HuH-7.5 (cell line): ENCODE results near the gene PLAAT2.
"Not testable (repeated sequence)": the region's sequence is repeated elsewhere in the genome, so short reads cannot be mapped to it uniquely, and the experiment has no call there.

Experiments
- DNase-seq: peaks from one replicate; pipeline ENCODE4 v3.0.0; 2011; ENCODE audit warnings: low spot score

The PLAAT2 gene

DNA sequence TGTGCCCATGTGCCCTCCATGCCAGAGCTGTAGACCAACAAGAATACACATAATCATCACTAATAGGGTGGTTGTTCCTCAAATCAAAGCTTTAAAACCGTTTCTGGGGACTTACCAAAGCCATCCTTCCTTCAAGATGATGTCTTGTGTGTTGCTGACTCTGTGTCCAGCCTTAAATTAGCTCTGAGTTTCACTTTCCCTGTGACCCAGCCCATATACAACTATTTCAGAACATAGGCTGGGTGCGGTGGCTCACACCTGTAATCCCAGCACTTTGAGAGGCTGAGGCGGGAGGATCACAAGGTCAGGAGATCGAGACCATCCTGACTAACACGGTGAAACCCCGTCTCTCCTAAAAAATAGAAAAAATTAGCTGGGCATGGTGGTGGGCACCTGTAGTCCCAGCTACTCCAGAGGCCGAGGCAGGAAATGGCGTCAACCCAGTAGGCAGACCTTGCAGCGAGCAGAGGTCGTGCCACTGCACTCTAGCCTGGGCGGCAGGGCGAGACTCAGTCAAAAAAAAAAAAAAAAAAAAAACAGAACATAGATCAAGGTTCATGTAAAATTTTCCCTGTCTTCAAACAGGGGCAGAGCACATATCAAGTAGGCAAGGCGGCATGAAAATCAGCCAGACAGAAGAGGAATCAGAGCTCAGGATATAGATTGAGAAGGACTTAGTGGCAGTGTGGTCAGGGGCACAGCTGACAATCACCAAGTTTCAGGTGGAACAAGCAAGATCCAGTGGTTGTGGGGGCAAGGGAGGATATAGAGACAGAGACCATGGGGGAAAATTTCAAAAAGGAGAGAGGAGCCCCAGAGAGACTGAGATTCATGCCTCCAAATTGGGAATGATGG is at the start of gene PLAAT2:
TSS of gene PLAAT2 (minus strand) at position 179 of the 855 bp plus-strand sequence. CDS start at position 124, 55 bp downstream.
- no peak for DNase-seq

DNA sequence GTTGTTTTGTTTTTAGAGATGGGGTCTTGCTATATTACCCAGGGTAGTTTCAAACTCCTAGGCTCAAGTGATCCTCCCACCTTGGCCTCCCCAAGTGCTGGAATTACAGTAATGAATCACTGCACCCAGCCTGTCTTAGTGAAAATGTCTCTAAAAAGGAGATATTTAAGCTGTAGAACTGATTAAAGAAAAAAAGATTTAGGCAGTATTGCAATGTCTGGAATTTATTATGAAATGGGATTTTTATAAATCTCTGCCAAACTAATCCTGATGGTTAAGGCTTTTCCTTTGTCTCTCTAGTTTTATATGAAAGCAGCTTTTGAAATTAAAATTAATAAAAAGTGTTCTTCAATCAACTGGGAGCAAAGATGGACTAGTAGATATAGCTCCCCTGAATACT is 49.0 kb upstream of the PLAAT2 start:
- DNase-seq: no peak

DNA sequence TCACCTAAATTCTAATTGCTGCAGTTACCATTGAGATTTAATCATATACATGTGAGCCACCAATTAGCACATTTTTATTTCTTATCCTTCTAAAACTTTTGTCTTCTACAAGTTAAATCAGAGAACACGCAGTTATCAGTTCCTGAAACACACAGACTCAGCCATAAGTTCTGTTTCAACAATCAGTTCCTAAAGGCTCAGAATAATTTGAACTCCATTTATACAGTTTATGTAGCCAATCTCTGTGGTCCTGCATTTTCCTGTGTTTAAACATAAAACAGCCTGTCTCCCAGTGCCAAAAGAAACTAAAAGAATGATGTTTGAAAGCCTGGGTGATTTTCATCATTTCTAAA is 48.2 kb upstream of the PLAAT2 start:
- no peak for DNase-seq

DNA sequence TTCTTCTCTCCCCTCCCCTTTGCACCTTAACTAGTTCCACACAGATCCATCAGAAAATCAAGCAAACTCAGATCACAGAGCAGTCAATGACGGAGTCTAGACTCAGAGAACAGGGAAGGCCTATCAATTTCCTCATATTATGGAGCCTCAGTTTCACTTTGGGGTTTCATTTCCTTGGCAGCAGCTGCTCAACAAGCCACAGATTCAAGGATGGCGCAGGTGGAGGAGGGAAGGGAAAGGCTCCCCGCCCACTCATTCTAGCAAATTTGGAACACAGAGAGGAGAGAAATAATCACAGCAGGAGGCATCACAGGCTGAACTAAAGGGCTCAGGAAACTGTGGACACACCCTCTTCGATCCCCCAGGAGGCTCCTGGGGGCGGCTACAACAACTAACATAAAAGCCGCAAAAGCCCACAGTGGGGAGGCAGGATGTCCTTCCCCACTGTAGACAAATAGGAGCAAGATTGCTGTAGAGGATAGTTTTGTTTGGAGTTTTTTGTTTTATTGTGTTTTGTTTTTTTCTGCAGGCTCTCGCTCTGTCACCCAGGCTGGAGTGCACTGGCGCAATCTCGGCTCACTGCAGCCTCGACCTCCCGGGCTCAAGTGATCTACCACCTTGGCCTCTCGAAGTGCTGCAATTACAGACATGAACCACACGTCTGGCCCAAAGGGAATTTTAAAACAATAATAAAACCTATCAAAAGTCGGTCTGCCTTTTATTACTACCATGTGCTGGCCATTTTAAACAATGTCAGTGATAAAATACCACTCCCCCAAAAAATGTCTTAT is 47.6 kb upstream of the PLAAT2 start:
- no peak for DNase-seq

DNA sequence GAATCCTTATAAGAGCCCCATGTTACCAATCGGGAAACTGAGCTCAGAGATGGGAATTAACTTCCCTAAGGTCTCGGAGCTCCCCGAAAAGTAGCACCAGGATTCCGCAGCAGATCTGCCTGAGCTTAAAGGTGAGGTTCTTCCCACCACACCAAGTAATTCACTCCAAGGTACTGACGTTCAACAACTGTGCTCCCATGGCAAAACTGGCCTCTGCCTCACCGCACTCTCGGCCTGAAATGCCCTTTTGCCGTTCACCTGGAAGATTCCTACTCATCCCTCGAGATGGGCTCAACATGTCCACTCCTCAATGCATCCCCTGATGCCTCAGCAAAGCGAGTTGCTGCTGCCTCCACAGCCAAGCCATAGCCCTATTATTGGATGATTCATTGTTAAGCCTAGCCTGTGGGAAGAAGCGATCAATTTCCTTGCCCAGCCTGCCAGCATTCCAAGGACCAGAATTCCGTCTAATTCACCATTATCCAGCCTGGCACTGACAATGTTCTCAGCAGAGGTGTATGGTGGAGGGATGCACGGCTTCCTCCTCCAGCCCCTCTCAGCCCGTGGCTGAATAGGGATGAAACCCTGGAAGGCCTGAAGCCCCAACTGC is 46.9 kb upstream of the PLAAT2 start:
- DNase-seq: no peak

DNA sequence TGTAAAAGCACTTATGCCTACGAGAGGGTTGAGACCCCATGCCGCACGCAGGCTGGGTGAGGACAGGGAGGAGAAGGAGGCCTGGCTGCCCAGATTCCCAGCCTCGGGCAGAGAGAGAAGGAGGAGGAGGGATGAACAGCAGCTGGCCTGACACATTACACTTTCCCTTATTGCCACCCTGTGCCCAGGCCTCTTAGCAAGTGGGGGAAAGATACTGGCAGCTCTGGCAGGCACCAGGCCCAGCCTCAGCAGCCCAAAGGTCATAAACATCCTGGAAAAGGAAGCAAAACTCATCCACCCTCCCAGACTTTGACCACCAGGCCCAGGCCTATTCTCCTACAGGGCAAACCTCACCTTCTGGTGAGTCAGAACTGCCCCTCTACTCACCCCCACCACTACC is 46.4 kb upstream of the PLAAT2 start:
- DNase-seq: no peak

DNA sequence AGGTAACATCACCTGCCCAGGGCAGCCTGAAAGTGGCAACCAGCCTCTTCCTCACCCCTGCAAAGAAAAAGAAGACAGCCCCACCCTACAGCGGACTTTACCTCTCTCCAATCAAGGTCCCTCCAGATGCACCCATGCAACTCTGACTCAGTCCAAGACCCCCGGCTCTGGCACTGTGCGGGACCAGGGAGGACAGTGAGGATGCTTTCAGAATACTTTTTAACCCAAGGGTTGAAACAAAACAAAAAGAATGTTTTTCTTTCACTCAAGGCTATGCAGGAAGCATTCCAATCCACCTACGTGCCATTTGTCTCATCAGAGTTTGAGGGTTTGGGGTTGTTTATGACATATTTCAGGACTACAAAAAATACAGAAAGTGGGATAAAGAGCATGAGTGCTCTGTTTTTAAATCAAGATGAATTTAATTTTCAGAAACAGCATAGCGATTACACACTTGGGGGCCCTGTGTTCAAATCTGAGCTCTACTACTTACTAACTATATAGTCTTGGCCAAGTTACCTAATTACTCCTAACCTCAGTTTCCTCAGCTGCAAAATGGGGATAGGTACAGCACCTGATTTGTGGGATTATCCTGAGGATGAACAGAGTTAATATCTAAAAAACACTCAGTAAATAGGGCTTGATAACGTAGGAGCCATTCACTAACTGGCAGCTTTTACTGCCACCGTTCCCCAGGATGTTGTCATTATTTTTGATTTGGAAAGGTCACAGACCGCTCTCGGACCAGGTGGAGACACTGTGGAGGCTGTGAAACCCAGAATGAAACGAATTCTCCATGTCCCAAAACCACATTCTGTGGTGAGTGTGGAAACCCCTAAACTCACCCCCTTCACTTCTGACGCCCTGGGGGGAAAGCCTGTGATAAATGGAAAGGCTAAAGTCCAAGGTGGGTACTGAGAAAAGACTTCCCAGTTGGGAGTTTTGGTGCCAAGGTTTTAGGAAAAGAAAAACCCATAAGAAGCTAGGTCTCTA is 45.5 kb upstream of the PLAAT2 start:
- no peak for DNase-seq

DNA sequence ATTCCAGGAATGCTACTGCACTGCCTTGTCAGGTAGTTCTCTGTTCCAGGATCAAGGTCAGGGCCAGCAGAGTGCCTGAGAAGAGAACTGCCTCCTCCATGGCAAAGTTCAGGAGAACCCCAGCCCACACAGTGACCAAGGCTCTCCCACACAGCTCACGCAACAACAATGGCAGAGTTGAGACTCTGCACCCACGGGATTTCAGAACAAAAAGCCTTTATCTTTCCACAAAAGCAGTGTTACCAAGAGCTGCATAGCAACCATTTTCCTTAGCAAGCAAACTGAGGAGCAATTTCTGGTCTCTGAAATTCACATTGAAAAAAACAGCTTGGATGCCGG is 40.0 kb upstream of the PLAAT2 start:
- DNase-seq: peak; percentile 77

DNA sequence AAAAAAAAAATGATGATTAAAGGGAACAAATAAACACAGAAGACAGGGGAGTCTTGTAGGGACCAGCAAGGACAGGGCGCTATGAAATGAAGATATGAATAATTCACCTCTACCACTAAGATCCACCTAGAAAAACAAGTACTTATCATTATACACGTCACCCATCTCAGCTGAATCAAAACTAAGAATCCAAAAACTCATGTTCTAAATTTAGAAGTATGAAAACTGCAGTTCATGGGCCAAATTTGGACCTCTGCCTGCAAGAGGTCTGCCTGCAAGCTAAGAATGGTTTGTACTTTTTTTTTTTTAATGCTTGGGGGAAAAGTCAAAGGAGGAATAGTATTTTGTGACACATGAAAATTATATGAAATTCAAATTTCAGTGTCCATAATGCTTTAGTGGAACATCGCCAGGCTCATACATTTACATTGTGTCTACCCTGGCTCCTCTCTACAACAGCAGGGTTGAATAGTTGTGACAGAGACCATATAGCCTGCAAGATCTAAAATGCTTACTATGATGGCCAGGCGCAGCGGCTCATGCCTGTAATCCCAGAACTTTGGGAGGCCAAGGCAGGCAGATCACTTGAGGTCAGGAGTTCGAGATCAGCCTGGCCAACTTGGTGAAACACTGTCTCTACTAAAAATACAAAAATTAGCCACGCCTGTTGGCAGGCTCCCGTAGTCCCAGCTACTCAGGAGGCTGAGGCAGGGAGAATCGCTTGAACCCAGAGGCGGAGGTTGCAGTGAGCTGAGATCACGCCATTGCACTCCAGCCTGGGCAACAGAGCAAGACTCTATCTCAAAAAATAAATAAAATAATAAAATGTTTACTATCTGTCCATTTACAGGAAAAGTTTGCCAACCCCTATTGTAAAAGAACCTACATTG is 39.4 kb upstream of the PLAAT2 start:
- DNase-seq: not testable (repeated sequence)

DNA sequence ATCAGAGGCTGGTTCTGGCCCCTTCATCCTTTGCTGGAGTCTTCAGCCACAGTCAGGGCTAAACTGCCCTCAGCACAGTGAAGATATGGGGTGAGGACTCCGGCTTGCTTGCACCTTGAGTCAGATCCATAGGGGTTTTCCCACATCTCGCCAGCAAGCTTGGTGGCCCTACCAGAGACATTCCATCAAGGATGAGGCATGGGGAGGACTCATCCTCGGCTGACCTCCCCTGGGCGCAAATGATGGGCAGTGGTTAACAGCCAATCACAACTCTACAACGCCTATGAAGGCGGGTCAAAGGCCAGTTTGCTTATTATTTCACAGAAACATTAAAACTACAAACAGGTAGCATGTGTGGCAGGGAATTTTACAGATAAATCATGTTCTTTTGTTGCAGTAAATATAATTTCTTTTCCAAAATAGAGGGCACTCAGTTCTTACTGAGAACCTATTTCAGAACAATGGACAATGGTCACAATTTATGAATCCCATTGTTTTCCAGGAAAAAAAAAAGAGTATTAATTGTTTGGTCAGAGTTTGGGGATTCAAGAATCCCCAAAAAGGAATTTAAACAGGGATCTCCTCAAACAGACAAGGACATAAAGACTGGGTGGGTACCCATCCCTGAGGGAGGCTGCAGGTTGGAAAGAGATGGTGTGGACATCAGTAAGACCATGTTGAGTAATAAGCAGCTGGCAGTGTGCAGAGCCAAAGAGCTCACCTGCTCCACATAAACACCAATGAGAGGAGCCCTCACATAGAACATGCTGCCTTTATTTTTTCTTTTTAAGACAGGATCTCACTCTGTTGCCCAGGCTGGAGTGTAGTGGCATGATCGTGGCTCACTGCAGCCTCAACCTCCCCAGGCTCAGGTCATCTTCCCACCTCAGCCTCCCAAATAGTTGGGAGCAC is 36.3 kb upstream of the PLAAT2 start:
- peak; percentile 68 for DNase-seq

DNA sequence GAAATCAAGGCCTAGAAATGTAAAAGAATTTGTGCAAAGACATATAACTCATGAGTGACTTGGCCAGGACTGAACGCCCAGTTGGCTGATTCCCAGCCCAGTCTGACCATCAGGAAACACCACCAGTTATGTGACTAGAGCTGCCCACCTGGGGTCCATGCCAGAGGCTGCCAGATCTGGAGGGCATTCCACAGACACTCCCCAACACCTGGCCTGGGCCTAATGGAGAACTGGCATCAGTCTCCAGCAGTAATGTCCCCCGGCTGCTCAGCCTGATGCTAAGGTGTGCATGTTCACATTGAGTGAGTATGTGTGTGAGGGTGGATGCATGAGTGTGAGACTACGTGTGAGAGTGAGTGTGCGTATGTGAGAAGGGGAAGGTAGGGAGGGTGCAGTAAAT is 35.4 kb upstream of the PLAAT2 start:
- DNase-seq: no peak

DNA sequence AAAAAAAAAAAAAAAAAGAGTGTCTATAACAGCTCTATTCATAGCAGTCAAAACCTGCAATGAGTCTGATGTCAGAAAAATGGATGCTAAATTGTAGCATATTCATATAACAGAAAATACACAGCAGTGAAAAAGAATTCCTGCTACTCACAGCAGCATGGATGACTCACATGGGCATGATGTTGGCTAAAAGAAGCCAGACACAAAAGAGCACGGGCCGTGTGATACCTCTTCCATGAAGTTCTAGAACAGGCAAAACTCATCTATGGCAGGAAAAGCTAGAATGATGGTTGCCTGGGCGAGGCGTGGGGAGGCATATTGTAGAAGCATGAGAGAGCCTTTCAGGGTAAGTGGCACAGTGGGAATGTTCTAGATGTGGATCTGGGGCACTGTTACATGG is 32.1 kb upstream of the PLAAT2 start:
- no peak for DNase-seq

DNA sequence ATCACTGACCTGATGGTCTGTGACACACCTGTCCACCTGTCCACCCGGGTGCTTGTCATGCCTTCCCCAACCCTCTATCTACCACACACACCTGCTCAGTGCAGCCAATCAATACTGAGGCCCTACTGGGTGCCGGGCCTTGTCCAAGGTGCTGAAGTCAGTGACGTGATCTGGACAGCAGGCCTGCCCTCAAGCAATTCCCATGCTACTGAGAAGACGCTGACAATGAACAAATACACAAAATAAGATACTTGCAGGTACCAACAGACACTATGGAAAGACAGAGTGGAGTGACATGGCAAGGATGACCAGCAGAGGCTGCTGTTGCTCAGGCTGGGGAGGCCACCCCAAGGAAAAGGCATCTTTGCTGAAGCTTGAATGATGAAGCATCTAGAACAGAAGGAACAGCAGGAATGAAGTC is 29.8 kb upstream of the PLAAT2 start:
- peak; percentile 77 for DNase-seq

DNA sequence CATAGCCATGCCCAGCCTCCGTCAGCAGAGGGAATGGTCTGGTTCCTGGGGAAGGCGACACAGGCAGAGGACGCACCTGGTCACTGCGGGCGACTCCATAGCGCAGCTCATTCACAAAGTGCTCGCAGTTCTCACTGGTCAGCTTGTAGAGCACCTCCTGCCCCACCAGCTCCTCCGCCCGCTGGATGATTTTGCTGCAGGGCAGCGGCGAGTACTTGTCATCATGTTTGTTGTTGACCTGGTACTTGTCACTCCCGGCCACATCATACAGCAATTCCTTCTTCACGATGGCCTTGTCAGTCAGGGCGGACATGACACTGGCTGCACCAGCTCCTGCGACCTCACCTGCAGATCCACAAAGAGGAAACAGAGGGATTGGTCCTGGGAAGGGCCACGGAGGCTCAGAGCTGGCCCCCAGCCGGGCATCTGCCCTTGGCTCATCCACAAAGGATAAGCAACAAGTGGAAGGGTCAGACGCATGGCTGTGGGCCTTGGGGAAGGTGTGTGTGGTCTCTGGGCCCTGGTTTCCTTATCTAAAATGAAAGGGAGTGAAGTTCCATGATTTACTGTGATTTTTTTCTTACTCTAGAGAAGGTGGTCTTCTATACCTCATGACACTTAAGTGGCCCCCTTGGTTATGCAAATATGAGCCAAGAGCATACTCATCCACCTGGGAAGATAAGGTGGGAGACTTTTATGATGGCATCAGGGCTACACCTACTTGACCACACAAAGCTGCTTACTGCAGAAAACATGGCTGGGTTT is 27.0 kb upstream of the PLAAT2 start:
- no peak for DNase-seq

DNA sequence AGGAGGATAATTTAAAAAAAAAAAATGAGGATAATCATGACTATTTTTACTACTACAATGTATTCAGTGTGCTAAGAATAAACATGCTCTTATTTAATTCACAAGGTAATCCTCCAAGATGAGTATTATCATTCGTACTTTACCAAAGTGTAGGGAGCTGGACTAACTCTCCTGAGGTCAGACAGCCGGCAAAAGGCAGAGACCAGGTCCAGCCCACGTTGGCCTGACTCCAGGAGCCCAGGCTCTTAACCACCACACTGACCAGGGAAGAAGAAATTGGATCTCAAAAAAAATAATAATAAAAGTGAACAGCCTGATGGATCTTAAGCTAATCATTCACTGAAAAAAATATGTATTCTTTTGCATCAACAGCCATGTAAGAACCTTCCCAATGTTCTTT is 25.8 kb upstream of the PLAAT2 start:
- no peak for DNase-seq

DNA sequence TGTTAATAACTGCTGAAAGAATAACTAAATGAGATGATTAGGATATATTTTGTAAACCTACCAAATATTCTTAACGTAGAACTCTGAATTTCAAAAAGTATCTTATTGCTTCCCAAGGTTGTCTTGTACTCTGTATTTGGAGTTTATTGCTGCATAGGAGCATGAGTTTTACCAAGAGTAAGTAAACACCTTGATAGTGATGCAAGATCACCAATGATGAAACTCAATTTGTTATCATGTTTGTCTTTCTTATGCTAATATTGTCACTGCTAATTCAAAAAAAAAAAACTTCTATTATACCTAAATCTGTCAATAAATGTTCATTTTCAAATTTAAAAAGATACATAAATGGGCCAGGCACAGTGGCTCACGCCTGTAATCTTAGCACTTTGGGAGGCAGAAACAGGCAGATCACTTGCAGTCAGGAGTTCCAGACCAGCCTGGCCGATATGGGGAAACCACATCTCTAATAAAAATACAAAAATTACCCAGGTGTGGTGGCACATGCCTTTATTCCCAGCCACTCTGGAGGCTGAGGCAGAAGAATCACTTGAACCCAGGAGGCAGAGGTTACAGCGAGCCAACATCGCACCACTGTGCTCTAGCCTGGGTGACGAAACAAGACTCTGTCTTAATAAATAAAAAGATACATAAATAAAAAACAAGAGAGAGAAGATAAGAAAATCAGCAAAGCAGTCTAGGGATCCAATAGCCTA is 23.4 kb upstream of the PLAAT2 start:
- no peak for DNase-seq

DNA sequence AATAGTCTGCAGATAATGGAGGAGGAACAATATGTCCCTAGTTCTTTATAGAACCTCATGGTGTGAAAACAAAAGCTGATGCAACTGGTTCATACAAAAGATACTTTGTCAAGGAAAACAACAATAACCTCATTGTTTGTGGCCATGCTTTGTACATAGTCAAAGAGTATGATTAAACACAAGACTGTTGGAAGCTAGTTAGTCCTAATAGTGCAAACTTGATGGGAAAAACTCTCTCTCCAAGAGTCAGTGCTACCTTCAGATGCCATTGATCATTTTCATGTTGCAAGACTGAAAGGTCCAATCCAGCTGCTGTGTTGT is 20.1 kb upstream of the PLAAT2 start:
- DNase-seq: no peak

DNA sequence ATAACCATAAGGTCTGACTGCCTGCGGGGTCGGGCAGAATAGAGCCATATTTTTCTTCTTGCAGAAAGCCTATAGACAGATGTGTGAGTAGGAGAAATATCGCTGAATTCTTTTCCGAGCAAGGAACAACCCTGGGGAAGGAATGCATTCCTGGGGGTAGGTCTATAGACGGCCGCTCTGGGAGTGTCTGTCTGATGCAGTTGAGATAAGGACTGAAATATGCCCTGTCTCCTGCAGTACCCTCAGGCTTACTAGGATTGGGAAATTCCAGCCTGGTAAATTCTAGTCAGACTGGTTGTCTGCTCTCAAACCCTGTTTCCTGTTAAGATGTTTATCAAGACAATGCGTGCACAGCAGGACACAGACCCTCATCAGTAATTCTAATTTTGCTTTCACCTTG is 18.0 kb upstream of the PLAAT2 start:
- DNase-seq: not testable (repeated sequence)
